OCI-LY1 (cell line): Measurements from ENCODE around the gene SRRM2.

ENCODE experiments used
- EZH2 ChIP-seq: fragments of 200-600 bp; sonication (generic), shearing (Covaris generic); IDR thresholded peaks from 2 replicates; pipeline ENCODE4 v1.8.0; 2017; ENCODE audit warnings: borderline replicate concordance, mixed run types, mild to moderate bottlenecking, antibody characterized with exemption, low read length, moderate library complexity, mixed read lengths
- TF ChIP-seq, protein P1 (sequence below): fragments of 200-600 bp; sonication (generic), shearing (Covaris generic); IDR thresholded peaks from 2 replicates; pipeline ENCODE4 v1.5.1; 2017; ENCODE audit warnings: mild to moderate bottlenecking, antibody characterized with exemption, low read length, moderate library complexity, mixed read lengths

DNA sequence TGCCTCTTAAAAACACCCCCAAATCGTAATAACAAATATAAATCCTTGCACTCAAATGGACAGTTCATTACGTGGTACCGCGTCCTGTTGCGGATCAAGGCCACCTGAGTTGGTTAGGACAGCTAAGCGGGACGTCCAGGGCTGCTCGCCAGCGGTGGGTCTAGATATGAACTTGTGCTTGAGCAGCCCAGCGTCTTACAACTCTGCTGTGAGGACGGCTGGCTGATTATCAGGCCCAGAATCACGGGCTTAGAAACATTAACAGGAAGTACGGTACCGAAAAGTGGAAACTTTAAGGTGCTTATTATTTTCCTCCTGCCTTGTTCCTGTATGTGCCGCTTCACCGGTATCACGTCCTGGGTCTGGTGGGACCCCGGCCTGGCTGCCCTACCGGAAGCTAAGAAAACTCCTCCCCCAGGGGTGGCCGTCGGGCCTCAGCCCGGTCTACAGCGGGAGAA is 832 bp upstream of the SRRM2 start:
- TF ChIP-seq, protein P1, sequence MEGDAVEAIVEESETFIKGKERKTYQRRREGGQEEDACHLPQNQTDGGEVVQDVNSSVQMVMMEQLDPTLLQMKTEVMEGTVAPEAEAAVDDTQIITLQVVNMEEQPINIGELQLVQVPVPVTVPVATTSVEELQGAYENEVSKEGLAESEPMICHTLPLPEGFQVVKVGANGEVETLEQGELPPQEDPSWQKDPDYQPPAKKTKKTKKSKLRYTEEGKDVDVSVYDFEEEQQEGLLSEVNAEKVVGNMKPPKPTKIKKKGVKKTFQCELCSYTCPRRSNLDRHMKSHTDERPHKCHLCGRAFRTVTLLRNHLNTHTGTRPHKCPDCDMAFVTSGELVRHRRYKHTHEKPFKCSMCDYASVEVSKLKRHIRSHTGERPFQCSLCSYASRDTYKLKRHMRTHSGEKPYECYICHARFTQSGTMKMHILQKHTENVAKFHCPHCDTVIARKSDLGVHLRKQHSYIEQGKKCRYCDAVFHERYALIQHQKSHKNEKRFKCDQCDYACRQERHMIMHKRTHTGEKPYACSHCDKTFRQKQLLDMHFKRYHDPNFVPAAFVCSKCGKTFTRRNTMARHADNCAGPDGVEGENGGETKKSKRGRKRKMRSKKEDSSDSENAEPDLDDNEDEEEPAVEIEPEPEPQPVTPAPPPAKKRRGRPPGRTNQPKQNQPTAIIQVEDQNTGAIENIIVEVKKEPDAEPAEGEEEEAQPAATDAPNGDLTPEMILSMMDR, result no peak
- TF ChIP-seq EZH2, result no peak
